Measurements from ENCODE around the gene OR52B4.

GRCh38 chr11:4393858-4394223 is 25.7 kb upstream of the OR52B4 start:
- TF ChIP-seq CTCF (conservative IDR thresholded peaks at IDR 0.05; ENCODE audit: low read length) (no peak), EZH2phosphoT487 (IDR thresholded peaks at IDR 0.05; ENCODE audit: borderline replicate concordance, low read depth, low read length) (no peak)

Data from OCI-LY7 (cell line).